HUDEP-2 (cell line): Measurements from ENCODE around the gene PARD6G.
A peak's percentile ranks its signal among the peaks of the same experiment; 100 is the strongest.

Source experiments
- DNase-seq, 76 experiments: peaks; one replicate each; lab custom pipeline; 2025; ENCODE audit not compliant: unreplicated experiment in 76 of 76; lab: John Stamatoyannopoulos, UW

Gene PARD6G

GRCh38 chr18:80218341-80219227, 28.7 kb downstream of the PARD6G start:
- no peak for DNase-seq

- DNase-seq, result no peak
These were observed 34.1 kb downstream of the PARD6G start for GRCh38 chr18:80213182-80213581.

- no peak for DNase-seq
These were observed 36.8 kb downstream of the PARD6G start for GRCh38 chr18:80210312-80211083.

GRCh38 chr18:80208620-80209019, 38.7 kb downstream of the PARD6G start:
- no peak for DNase-seq

- no peak for DNase-seq
These were observed 42.0 kb downstream of the PARD6G start for GRCh38 chr18:80205294-80205693.

GRCh38 chr18:80204142-80204541, 43.2 kb downstream of the PARD6G start:
- DNase-seq, result no peak

GRCh38 chr18:80203249-80203648, 44.1 kb downstream of the PARD6G start:
- DNase-seq, result no peak

- no peak for DNase-seq
These were observed 44.9 kb downstream of the PARD6G start for GRCh38 chr18:80202264-80202998.

GRCh38 chr18:80201739-80202138, 45.6 kb downstream of the PARD6G start:
- DNase-seq, result no peak

GRCh38 chr18:80200932-80201672, 46.2 kb downstream of the PARD6G start:
- peak in 1 of 76 experiments; percentile 3 for DNase-seq

GRCh38 chr18:80200171-80200931, 47.0 kb downstream of the PARD6G start:
- peak in 3 of 76 experiments; percentile 1 to 28 (median 24) for DNase-seq

- no peak for DNase-seq
These were observed 48.1 kb downstream of the PARD6G start for GRCh38 chr18:80198994-80199748.

- DNase-seq, result no peak
These were observed 48.9 kb downstream of the PARD6G start for GRCh38 chr18:80198391-80198790.

GRCh38 chr18:80197528-80197927, 49.8 kb downstream of the PARD6G start:
- DNase-seq, result no peak

- DNase-seq, result no peak
These were observed 50.6 kb downstream of the PARD6G start for GRCh38 chr18:80196528-80197320.

- DNase-seq, result no peak
These were observed 52.3 kb downstream of the PARD6G start for GRCh38 chr18:80194874-80195570.

- no peak for DNase-seq
These were observed 53.6 kb downstream of the PARD6G start for GRCh38 chr18:80193701-80194100.
